Loucy (cell line): ENCODE data around the gene ERP27.

Experiments
- H2AFZ ChIP-seq: fragments of 200-600 bp; sonication (generic); 2 replicates; pipeline ENCODE4 v1.6.0; 2016; ENCODE audit warnings: antibody characterized with exemption, mild to moderate bottlenecking, low read length, moderate library complexity
- H3F3A ChIP-seq: fragments of 200-600 bp; 2 replicates; pipeline ENCODE4 v1.6.0; 2016; ENCODE audit warnings: antibody characterized with exemption, low read depth, mild to moderate bottlenecking
- H3K27me3 ChIP-seq: fragments of 200-600 bp; sonication (generic); 2 replicates; pipeline ENCODE4 v1.6.1; 2014; ENCODE audit warnings: low read length, mild to moderate bottlenecking; ENCODE audit not compliant: insufficient read depth, poor library complexity, severe bottlenecking
- H3K36me3 ChIP-seq: fragments of 200-600 bp; sonication (generic); 2 replicates; pipeline ENCODE4 v1.6.1; 2016; ENCODE audit warnings: low read length; ENCODE audit not compliant: insufficient read depth
- H3K4me1 ChIP-seq: fragments of 200-600 bp; sonication (generic); 2 replicates; pipeline ENCODE4 v1.5.1; 2014; ENCODE audit warnings: low read length, mild to moderate bottlenecking; ENCODE audit not compliant: insufficient read depth, poor library complexity, severe bottlenecking
- H3K4me2 ChIP-seq: fragments of 200-600 bp; sonication (generic); 2 replicates; pipeline ENCODE4 v1.6.0; 2014; ENCODE audit warnings: antibody characterized with exemption, low read length, low read depth, mild to moderate bottlenecking; ENCODE audit not compliant: poor library complexity, severe bottlenecking
- H3K4me3 ChIP-seq: fragments of 200-600 bp; sonication (generic); 2 replicates; pipeline ENCODE4 v1.5.1; 2014; ENCODE audit warnings: low read length, mild to moderate bottlenecking, mixed read lengths; ENCODE audit not compliant: poor library complexity, severe bottlenecking
- H3K79me2 ChIP-seq: fragments of 200-600 bp; sonication (generic); 2 replicates; pipeline ENCODE4 v1.6.1; 2014; ENCODE audit warnings: low read length; ENCODE audit not compliant: insufficient read depth
- H3K9ac ChIP-seq: fragments of 200-600 bp; sonication (generic); 2 replicates; pipeline ENCODE4 v1.6.0; 2014; ENCODE audit warnings: mild to moderate bottlenecking, low read depth, low read length, moderate library complexity; ENCODE audit not compliant: poor library complexity, severe bottlenecking
- H3K9me2 ChIP-seq: fragments of 200-600 bp; sonication (generic); replicated peaks from 2 replicates; pipeline ENCODE4 v1.6.1; 2016; ENCODE audit warnings: low read depth, low read length, mixed read lengths
- H3K9me3 ChIP-seq: fragments of 200-600 bp; sonication (generic); 2 replicates; pipeline ENCODE4 v1.6.1; 2014; ENCODE audit warnings: mild to moderate bottlenecking, antibody characterized with exemption, low read length, low read depth; ENCODE audit not compliant: insufficient read depth
- H4K20me1 ChIP-seq: fragments of 200-600 bp; sonication (generic); 2 replicates; pipeline ENCODE4 v1.6.0; 2014; ENCODE audit warnings: antibody characterized with exemption, low read length, mild to moderate bottlenecking; ENCODE audit not compliant: insufficient read depth, poor library complexity, severe bottlenecking
- CTCF ChIP-seq: fragments of 200-600 bp; sonication (generic); conservative IDR thresholded peaks from 2 replicates; pipeline ENCODE4 v1.5.1; 2014; ENCODE audit warnings: mild to moderate bottlenecking, antibody characterized with exemption, low read length
- EZH2phosphoT487 ChIP-seq: fragments of 200-600 bp; IDR thresholded peaks from 2 replicates; pipeline ENCODE4 v1.6.1; 2018; ENCODE audit warnings: antibody characterized with exemption, mild to moderate bottlenecking, moderate library complexity, borderline replicate concordance

Gene ERP27

GRCh38 chr12:14956905-14957304 lies 18.6 kb upstream of the ERP27 start:
- Histone ChIP-seq H3K79me2 (peaks cover 98% of the 10 kb centered on the region), H2AFZ (no peak overlapping the region), H3K9me3 (no peaks in the 10 kb centered on the region), H3K9ac (peak overlapping the region; percentile 99), H3K4me2 (peak overlapping the region; percentile 93), H3K4me1 (peaks cover 67% of the 10 kb centered on the region), H3K27me3 (peaks cover 9% of the 10 kb centered on the region), H3K9me2 (no peaks in the 10 kb centered on the region), H3K36me3 (peaks cover 16% of the 10 kb centered on the region; the same call in 1 of the 2 replicates), H3K4me3 (peak overlapping the region; percentile 79), H3F3A (peaks cover 22% of the 10 kb centered on the region), H4K20me1 (peaks cover 87% of the 10 kb centered on the region)
- no peak for TF ChIP-seq CTCF
- TF ChIP-seq EZH2phosphoT487: no peak

- Histone ChIP-seq H2AFZ (no peak overlapping the region), H3K4me3 (peak overlapping the region; percentile 79), H3K9ac (peak overlapping the region; percentile 99), H3K79me2 (peaks cover 100% of the 10 kb centered on the region), H4K20me1 (peaks cover 94% of the 10 kb centered on the region), H3K27me3 (peaks cover 9% of the 10 kb centered on the region), H3K36me3 (peaks cover 16% of the 10 kb centered on the region; the same call in 1 of the 2 replicates), H3K9me2 (no peaks in the 10 kb centered on the region), H3K4me1 (peaks cover 71% of the 10 kb centered on the region), H3K4me2 (peak overlapping the region; percentile 93), H3K9me3 (no peaks in the 10 kb centered on the region), H3F3A (peaks cover 19% of the 10 kb centered on the region)
- TF ChIP-seq CTCF: no peak
- TF ChIP-seq EZH2phosphoT487: no peak
Observed at GRCh38 chr12:14956024-14956891, 17.9 kb upstream of the ERP27 start.

GRCh38 chr12:14954269-14954668 lies 15.9 kb upstream of the ERP27 start:
- peak overlapping the region; percentile 99 for H3K9ac ChIP-seq
- peaks cover 100% of the 10 kb centered on the region for H3K79me2 ChIP-seq
- peaks cover 31% of the 10 kb centered on the region for H3K36me3 ChIP-seq
- H3K27me3 ChIP-seq: no peaks in the 10 kb centered on the region
- H3K9me3 ChIP-seq: no peaks in the 10 kb centered on the region
- H4K20me1 ChIP-seq: peaks cover 80% of the 10 kb centered on the region
- no peaks in the 10 kb centered on the region for H3K9me2 ChIP-seq
- H3F3A ChIP-seq: peaks cover 25% of the 10 kb centered on the region
- no peak overlapping the region for H2AFZ ChIP-seq
- H3K4me3 ChIP-seq: peak overlapping the region; percentile 79
- H3K4me2 ChIP-seq: peak overlapping the region; percentile 93
- H3K4me1 ChIP-seq: peaks cover 84% of the 10 kb centered on the region
- TF ChIP-seq EZH2phosphoT487 (no peak), CTCF (no peak)
